Endodermal cell (in vitro differentiated cells): ENCODE data around the gene ZAR1L. TPM values are rescaled to one million over a fixed set of nuclear protein-coding genes. Genes with fewer than 3 reads are reported as not detected.
A peak's percentile ranks its signal among the peaks of the same experiment; 100 is the strongest.

Experiments
- DNase-seq: peaks from one replicate; pipeline ENCODE4 v3.0.0-alpha.2; 2017
- H3K27ac ChIP-seq: 2 replicates; pipeline ENCODE4 v1.5.1; 2013; ENCODE audit warnings: mild to moderate bottlenecking, low read depth, low read length, moderate library complexity
- H3K27me3 ChIP-seq: 2 replicates; pipeline ENCODE4 v1.6.1; 2013; ENCODE audit warnings: mild to moderate bottlenecking, low read length, moderate library complexity; ENCODE audit not compliant: insufficient read depth, control insufficient read depth, poor library complexity, severe bottlenecking
- H3K36me3 ChIP-seq: 2 replicates; pipeline ENCODE4 v1.7.0; 2013; ENCODE audit warnings: mild to moderate bottlenecking, low read length, moderate library complexity; ENCODE audit not compliant: control insufficient read depth, insufficient read depth
- H3K4me1 ChIP-seq: one replicate; pipeline ENCODE4 v1.7.0; 2013; ENCODE audit warnings: low read length; ENCODE audit not compliant: control insufficient read depth, insufficient read depth
- H3K4me3 ChIP-seq: 2 replicates; pipeline ENCODE4 v1.5.1; 2013; ENCODE audit warnings: mild to moderate bottlenecking, low read length, moderate library complexity
- H3K9ac ChIP-seq: 2 replicates; pipeline ENCODE4 v1.6.1; 2013; ENCODE audit warnings: mild to moderate bottlenecking, low read length, moderate library complexity; ENCODE audit not compliant: poor library complexity, severe bottlenecking; ENCODE audit errors: extremely low read depth
- H3K9me3 ChIP-seq: 2 replicates; pipeline ENCODE4 v1.6.1; 2013; ENCODE audit warnings: mild to moderate bottlenecking, low read length, moderate library complexity; ENCODE audit not compliant: control insufficient read depth
- H3K27ac Mint-ChIP-seq: 2 replicates; pipeline ENCODE4 v1.8.0; 2020; ENCODE audit warnings: mixed read lengths
- H3K27me3 Mint-ChIP-seq: 2 replicates; pipeline ENCODE4 v1.8.0; 2021; ENCODE audit warnings: mild to moderate bottlenecking, mixed read lengths; ENCODE audit not compliant: insufficient read depth
- H3K36me3 Mint-ChIP-seq: 2 replicates; pipeline ENCODE4 v1.8.0; 2020; ENCODE audit warnings: low read depth, mixed read lengths
- H3K4me1 Mint-ChIP-seq: 2 replicates; pipeline ENCODE4 v1.8.0; 2020; ENCODE audit warnings: mixed read lengths
- H3K4me3 Mint-ChIP-seq: 2 replicates; pipeline ENCODE4 v1.8.0; 2020; ENCODE audit warnings: mild to moderate bottlenecking, moderate library complexity, mixed read lengths
- H3K9me3 Mint-ChIP-seq: 2 replicates; pipeline ENCODE4 v1.8.0; 2020; ENCODE audit warnings: mild to moderate bottlenecking, mixed read lengths
- CTCF ChIP-seq: fragments of 200-600 bp; sonication (generic); conservative IDR thresholded peaks from 2 replicates; pipeline ENCODE4 v1.5.0; 2021; ENCODE audit warnings: antibody characterized with exemption, mild to moderate bottlenecking
- WGBS, 2 experiments: methylation state at CpG; one replicate each; pipeline versions ENCODE4 v1.1.5 to v1.1.7; 2013; ENCODE audit warnings: missing lambda C conversion rate in 2 of 2, mixed read lengths in 1 of 2; ENCODE audit not compliant: insufficient coverage in 1 of 2, insufficient read length in 1 of 2; 5-methylcytosine and 5-hydroxymethylcytosine counted together
- total RNA-seq, 2 donors: library from RNA; stranded (reverse); fragmentation: NEBNext Ultra II Directional in 1 of 2; extraction: Animal tissue kit (Norgen Biotek cat#: 25700) in 1 of 2; gene quantifications; 2 replicates in 1 of 2; 3 replicates in 1 of 2; pipeline ENCODE4 v1.2.1, GENCODE V29; 2021

The ZAR1L gene
- total RNA-seq, 2 donors from 2014 or later: 0.24 to 0.31 TPM

DNA sequence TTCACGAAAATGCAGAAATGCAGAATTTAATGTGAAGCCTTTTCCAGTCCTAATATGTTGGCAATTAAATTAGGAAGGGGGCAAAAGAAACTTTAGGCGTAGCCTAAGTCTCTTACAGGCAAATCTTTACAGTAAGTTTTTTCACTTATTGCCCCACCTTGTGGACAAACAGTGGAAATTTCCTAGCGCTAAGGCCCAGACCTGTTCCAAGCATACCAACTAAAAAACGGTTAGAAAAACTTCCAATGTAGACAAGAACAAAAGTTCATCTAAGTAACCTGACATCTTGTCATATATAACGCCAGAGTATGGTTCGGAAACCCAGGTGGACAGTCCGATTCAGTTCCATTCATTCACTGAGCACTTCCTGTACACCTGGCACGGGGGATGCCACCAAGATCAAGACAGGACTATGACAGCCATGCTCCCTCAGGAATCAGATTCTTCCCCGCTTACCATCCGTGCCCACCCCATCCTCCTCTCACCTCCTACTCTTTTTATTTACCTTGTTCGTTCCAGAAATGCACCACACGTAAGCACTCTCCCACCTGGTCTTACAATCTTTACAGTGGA, 4.9 kb downstream of the ZAR1L start:
- Mint-ChIP-seq H3K9me3 (no peaks in the 10 kb centered on the region), H3K4me3 (no peak overlapping the region), H3K4me1 (no peaks in the 10 kb centered on the region), H3K27me3 (no peaks in the 10 kb centered on the region), H3K27ac (no peak overlapping the region), H3K36me3 (no peaks in the 10 kb centered on the region)
- no peaks in the 10 kb centered on the region for H3K36me3 ChIP-seq
- 56 to 59% methylated on average over 7 to 12 of the region's 12 CpGs for WGBS, 2 experiments
- peak; percentile 52 for DNase-seq
- H3K4me1 ChIP-seq: no peaks in the 10 kb centered on the region
- H3K27me3 ChIP-seq: no peaks in the 10 kb centered on the region
- TF ChIP-seq CTCF: peak; percentile 83
- no peak overlapping the region for H3K4me3 ChIP-seq
- H3K27ac ChIP-seq: no peak overlapping the region
- no peak overlapping the region for H3K9ac ChIP-seq
- H3K9me3 ChIP-seq: no peaks in the 10 kb centered on the region

- H3K27me3 Mint-ChIP-seq: no peaks in the 10 kb centered on the region
- Histone ChIP-seq H3K4me1 (no peaks in the 10 kb centered on the region), H3K36me3 (no peaks in the 10 kb centered on the region), H3K9ac (no peak overlapping the region), H3K4me3 (no peak overlapping the region), H3K27me3 (no peaks in the 10 kb centered on the region), H3K9me3 (no peaks in the 10 kb centered on the region), H3K27ac (no peak overlapping the region)
- no peaks in the 10 kb centered on the region for H3K36me3 Mint-ChIP-seq
- no peak for DNase-seq
- H3K4me3 Mint-ChIP-seq: no peak overlapping the region
- no peaks in the 10 kb centered on the region for H3K9me3 Mint-ChIP-seq
- no peaks in the 10 kb centered on the region for H3K4me1 Mint-ChIP-seq
- TF ChIP-seq CTCF: no peak
- 78 to 79% methylated on average over 8 to 10 of the region's 10 CpGs for WGBS, 2 experiments
- H3K27ac Mint-ChIP-seq: no peak overlapping the region
Observed at GRCh38 chr13:32309312-32310133, 5.6 kb downstream of the ZAR1L start.

DNA sequence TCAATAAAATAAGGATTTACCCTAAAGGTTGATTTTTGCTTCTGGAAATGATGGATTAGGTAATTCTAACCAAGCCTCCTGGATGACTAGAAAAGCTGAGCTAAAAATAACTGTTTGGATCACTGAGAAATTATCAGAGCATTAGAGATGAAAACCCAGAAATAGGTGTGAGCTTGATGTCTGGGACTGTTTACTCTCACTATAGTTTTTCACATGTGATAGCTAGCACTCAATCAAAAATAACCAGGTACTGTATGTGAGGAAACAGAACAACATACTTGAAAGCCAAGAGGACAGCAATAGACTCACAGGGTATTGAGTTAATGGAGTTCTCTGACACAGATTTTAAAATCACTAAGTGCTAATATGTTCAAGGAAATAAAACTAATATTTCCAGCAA, 9.5 kb downstream of the ZAR1L start:
- Histone ChIP-seq H3K4me1 (no peaks in the 10 kb centered on the region), H3K27ac (no peak overlapping the region), H3K27me3 (no peaks in the 10 kb centered on the region), H3K36me3 (no peaks in the 10 kb centered on the region), H3K4me3 (no peak overlapping the region), H3K9ac (no peak overlapping the region), H3K9me3 (no peaks in the 10 kb centered on the region)
- DNase-seq: no peak
- H3K4me1 Mint-ChIP-seq: no peaks in the 10 kb centered on the region
- no peaks in the 10 kb centered on the region for H3K9me3 Mint-ChIP-seq
- no peak overlapping the region for H3K27ac Mint-ChIP-seq
- H3K4me3 Mint-ChIP-seq: no peak overlapping the region
- H3K36me3 Mint-ChIP-seq: no peaks in the 10 kb centered on the region
- no peak for TF ChIP-seq CTCF
- H3K27me3 Mint-ChIP-seq: no peaks in the 10 kb centered on the region
